ENCODE measurements around the gene POLDIP2. TPM values are rescaled to one million over a fixed set of nuclear protein-coding genes. Genes with fewer than 3 reads are reported as not detected.

Gene POLDIP2
- total and polyA plus RNA-seq, 10 of the 15 experiments (the other 5 are each of a cell fraction or from before 2014, with no cell fraction given), result 22.8 to 196 (median 121) TPM

GRCh38 chr17:28404007-28404406 lies 46.7 kb upstream of the POLDIP2 start:
- ChIA-PET POLR2A (interaction anchor here (1.1 kb wide), 1 partner anchor 22 kb away, joined by 3 read pairs; no protein-coding TSS in a partner anchor), RAD21 (ENCODE audit: unreplicated experiment) (no interaction called here)
- TF ChIP-seq ZNF592 (IDR thresholded peaks at IDR 0.05), result no peak
- TF ChIP-seq ZNF217 (IDR thresholded peaks at IDR 0.05), result no peak
- TF ChIP-seq BHLHE40 (IDR thresholded peaks at IDR 0.05; ENCODE audit: borderline replicate concordance in 1 of 2, low read depth in 2 of 2, low read length in 1 of 2), result no peak
- TF ChIP-seq CBX5 (IDR thresholded peaks at IDR 0.05; ENCODE audit: low read depth), result no peak
- TF ChIP-seq E4F1 (IDR thresholded peaks at IDR 0.05; ENCODE audit: borderline replicate concordance, partially characterized antibody), result no peak
- TF ChIP-seq BCL3 (IDR thresholded peaks at IDR 0.05; ENCODE audit: borderline replicate concordance, insufficient read depth, low read depth, low read length, poor library complexity, severe bottlenecking), result no peak
- TF ChIP-seq SMC3 (IDR thresholded peaks at IDR 0.05; ENCODE audit: borderline replicate concordance, low read length), result no peak
- no peak for TF ChIP-seq MTA3 (IDR thresholded peaks at IDR 0.05; ENCODE audit: borderline replicate concordance, low read length)
- TF ChIP-seq MAX (IDR thresholded peaks at IDR 0.05; ENCODE audit: low read depth, low read length), result no peak
- TF ChIP-seq POU2F2 (IDR thresholded peaks at IDR 0.05; ENCODE audit: borderline replicate concordance, low read depth, low read length), result no peak
- no peak for TF ChIP-seq SP1 (IDR thresholded peaks at IDR 0.05; ENCODE audit: low read depth, low read length)
- no peak for TF ChIP-seq IRF3 (IDR thresholded peaks at IDR 0.05)
- no peak for TF ChIP-seq NRF1 (conservative IDR thresholded peaks at IDR 0.05; ENCODE audit: low read depth, low read length)
- no peak for TF ChIP-seq TCF3 (IDR thresholded peaks at IDR 0.05; ENCODE audit: borderline replicate concordance, insufficient read depth, low read depth, low read length)
- no peak for TF ChIP-seq ZNF622 (IDR thresholded peaks at IDR 0.05)

More at GRCh38 chr17:28404007-28404406, 46.7 kb upstream of the POLDIP2 start:
- H3K27ac ChIP-seq (ENCODE audit: control insufficient read depth, insufficient read depth), result no peak overlapping the region
- no TSS peak for BruUV-seq (replicated peaks)
- 78% methylated on average over 2 of the region's 2 CpGs for WGBS (ENCODE audit: insufficient coverage, insufficient replicate concordance, low lambda C conversion rate, missing lambda C conversion rate)
- ChIA-PET CTCF (interaction anchor here (4.0 kb wide), 1 partner anchor 12 kb away, joined by 19 read pairs; no protein-coding TSS in a partner anchor), SMC1A (ENCODE audit: uncharacterized antibody, unreplicated experiment) (interaction anchor here (1.2 kb wide), 1 partner anchor 13 kb away, joined by 3 read pairs; no protein-coding TSS in a partner anchor)
- no peaks in the 10 kb centered on the region for H3K27me3 ChIP-seq (replicated peaks in 1 of 2; ENCODE audit: control insufficient read depth in 2 of 2, insufficient read depth in 2 of 2, low read length in 1 of 2)
- ATAC-seq, result no peak
- H3K36me3 ChIP-seq (ENCODE audit: control insufficient read depth in 2 of 2, insufficient read depth in 2 of 2, low read length in 1 of 2), result peaks cover 0 to 1% of the 10 kb centered on the region in 2 experiments; a peak in 1 of 4 replicates
- H3K4me1 ChIP-seq (ENCODE audit: control insufficient read depth, insufficient read depth, low read length), result peaks cover 3% of the 10 kb centered on the region
- no peaks in the 10 kb centered on the region for H4K20me1 ChIP-seq (ENCODE audit: control insufficient read depth, insufficient read depth)
- FAIRE-seq, result no peak
- intact Hi-C loops (cut with micrococcal nuclease; ENCODE audit: unreplicated experiment), result no loop called here
- DNase-seq (ENCODE audit: low read depth, low spot score), result no peak
- no peaks in the 10 kb centered on the region for H3K9me3 ChIP-seq (replicated peaks; ENCODE audit: control insufficient read depth, insufficient read depth, low read length)
- no peak overlapping the region for H3K4me2 ChIP-seq (ENCODE audit: control insufficient read depth, insufficient read depth)
- H2AFZ ChIP-seq (ENCODE audit: control insufficient read depth, low read depth, low read length), result no peak overlapping the region
- in situ Hi-C loops (cut with MboI), result no loop called here
- H3K4me3 ChIP-seq, result no peak overlapping the region
- no peak overlapping the region for H3K9ac ChIP-seq (ENCODE audit: control insufficient read depth, insufficient read depth, low read length)
- no peaks in the 10 kb centered on the region for H3K79me2 ChIP-seq (ENCODE audit: control insufficient read depth, insufficient read depth, low read length)

Data from GM12878 (cell line).